ENCODE results near the gene TLCD2. TPM values are rescaled to one million over a fixed set of nuclear protein-coding genes. Genes with fewer than 3 reads are reported as not detected.
A peak's percentile ranks its signal among the peaks of the same experiment; 100 is the strongest.
"Not testable (repeated sequence)": the region's sequence is repeated elsewhere in the genome, so short reads cannot be mapped to it uniquely, and the experiment has no call there.

The TLCD2 gene
- total RNA-seq, 1 donor from 2014 or later = 4.0 TPM

GRCh38 chr17:1693339-1693738 lies 16.8 kb downstream of the TLCD2 start:
- Mint-ChIP-seq H3K27ac (no peak overlapping the region), H3K9me3 (peaks cover 4% of the 10 kb centered on the region), H3K4me1 (ENCODE audit: unreplicated experiment) (peaks cover 3% of the 10 kb centered on the region), H3K36me3 (no peaks in the 10 kb centered on the region), H3K4me3 (no peak overlapping the region), H3K27me3 (no peaks in the 10 kb centered on the region)
- TF ChIP-seq, protein P1, sequence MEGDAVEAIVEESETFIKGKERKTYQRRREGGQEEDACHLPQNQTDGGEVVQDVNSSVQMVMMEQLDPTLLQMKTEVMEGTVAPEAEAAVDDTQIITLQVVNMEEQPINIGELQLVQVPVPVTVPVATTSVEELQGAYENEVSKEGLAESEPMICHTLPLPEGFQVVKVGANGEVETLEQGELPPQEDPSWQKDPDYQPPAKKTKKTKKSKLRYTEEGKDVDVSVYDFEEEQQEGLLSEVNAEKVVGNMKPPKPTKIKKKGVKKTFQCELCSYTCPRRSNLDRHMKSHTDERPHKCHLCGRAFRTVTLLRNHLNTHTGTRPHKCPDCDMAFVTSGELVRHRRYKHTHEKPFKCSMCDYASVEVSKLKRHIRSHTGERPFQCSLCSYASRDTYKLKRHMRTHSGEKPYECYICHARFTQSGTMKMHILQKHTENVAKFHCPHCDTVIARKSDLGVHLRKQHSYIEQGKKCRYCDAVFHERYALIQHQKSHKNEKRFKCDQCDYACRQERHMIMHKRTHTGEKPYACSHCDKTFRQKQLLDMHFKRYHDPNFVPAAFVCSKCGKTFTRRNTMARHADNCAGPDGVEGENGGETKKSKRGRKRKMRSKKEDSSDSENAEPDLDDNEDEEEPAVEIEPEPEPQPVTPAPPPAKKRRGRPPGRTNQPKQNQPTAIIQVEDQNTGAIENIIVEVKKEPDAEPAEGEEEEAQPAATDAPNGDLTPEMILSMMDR (conservative IDR thresholded peaks at IDR 0.05) = no peak
- no peak for DNase-seq (ENCODE audit: extremely low spot score, unreplicated experiment)

DNA sequence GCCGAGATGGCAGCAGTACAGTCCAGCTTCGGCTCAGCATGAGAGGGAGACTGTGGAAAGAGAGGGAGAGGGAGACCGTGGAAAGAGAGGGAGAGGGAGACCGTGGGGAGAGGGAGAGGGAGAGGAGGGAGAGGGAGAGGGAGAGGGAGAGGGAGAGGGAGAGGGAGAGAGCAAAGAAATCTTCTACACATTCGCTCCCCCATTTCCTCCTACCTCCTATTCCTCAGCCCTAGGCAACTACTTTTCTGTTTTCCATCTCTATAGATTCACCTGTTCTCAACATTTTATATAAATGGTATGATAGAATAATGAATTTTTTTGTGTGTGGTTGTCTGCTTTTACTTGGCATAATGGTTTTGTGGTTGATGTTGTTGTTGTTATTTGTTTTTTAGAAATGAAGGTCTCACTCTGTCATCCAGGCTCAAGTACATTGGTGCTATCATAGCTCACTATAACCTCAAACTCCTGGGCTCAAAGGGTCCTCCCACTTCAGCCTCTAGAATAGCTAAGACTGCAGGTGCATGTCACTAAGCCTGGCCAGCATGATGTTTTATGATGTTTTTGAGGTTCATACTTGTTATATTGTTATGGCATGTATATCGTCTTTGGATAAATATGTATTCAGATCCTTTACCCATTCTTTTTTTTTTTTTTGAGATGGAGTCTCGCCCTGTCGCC lies 19.5 kb downstream of the TLCD2 start:
- H3K9me3 Mint-ChIP-seq = peaks cover 4% of the 10 kb centered on the region
- TF ChIP-seq, protein P1 (conservative IDR thresholded peaks at IDR 0.05) = no peak
- H3K4me1 Mint-ChIP-seq (ENCODE audit: unreplicated experiment) = no peaks in the 10 kb centered on the region
- no peak overlapping the region for H3K4me3 Mint-ChIP-seq
- no peaks in the 10 kb centered on the region for H3K27me3 Mint-ChIP-seq
- no peaks in the 10 kb centered on the region for H3K36me3 Mint-ChIP-seq
- no peak overlapping the region for H3K27ac Mint-ChIP-seq
- DNase-seq (ENCODE audit: extremely low spot score, unreplicated experiment) = no peak

DNA sequence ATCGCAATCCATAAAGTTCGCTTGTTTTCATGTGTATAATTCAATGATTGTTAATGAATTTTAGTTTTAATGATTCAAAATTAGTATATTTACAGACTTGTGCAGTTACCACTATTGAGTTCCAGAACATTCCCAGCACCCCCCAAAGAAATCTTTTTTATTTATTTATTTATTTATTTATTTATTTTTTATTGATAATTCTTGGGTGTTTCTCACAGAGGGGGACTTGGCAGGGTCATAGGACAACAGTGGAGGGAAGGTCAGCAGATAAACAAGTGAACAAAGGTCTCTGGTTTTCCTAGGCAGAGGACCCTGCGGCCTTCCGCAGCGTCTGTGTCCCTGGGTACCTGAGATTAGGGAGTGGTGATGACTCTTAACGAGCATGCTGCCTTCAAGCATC lies 21.8 kb downstream of the TLCD2 start:
- H3K4me3 Mint-ChIP-seq, H3K27ac Mint-ChIP-seq: not testable (repeated sequence)

GRCh38 chr17:1686086-1686485 lies 24.1 kb downstream of the TLCD2 start:
- Mint-ChIP-seq H3K4me1 (ENCODE audit: unreplicated experiment) (peaks cover 19% of the 10 kb centered on the region), H3K36me3 (peaks cover 24% of the 10 kb centered on the region), H3K9me3 (no peaks in the 10 kb centered on the region), H3K27me3 (no peaks in the 10 kb centered on the region), H3K4me3 (peak overlapping the region; percentile 46), H3K27ac (peak overlapping the region; percentile 22)
- TF ChIP-seq, protein P1 (conservative IDR thresholded peaks at IDR 0.05) = no peak
- no peak for DNase-seq (ENCODE audit: extremely low spot score, unreplicated experiment)

More for the DNA sequence above, 21.8 kb downstream of the TLCD2 start:
- not testable (repeated sequence) for DNase-seq (ENCODE audit: extremely low spot score, unreplicated experiment); H3K9me3 Mint-ChIP-seq; H3K27me3 Mint-ChIP-seq
- H3K4me1 Mint-ChIP-seq (ENCODE audit: unreplicated experiment) = peaks cover 14% of the 10 kb centered on the region
- H3K36me3 Mint-ChIP-seq = peaks cover 13% of the 10 kb centered on the region

- Mint-ChIP-seq H3K27me3 (no peaks in the 10 kb centered on the region), H3K4me1 (ENCODE audit: unreplicated experiment) (peaks cover 19% of the 10 kb centered on the region), H3K4me3 (peak within 1 kb of the TSS; percentile 99), H3K9me3 (no peaks in the 10 kb centered on the region), H3K36me3 (peaks cover 36% of the 10 kb centered on the region), H3K27ac (peak within 1 kb of the TSS; percentile 95)
- TF ChIP-seq, protein P1 (conservative IDR thresholded peaks at IDR 0.05) = no peak
- peak; percentile 98 for DNase-seq (ENCODE audit: extremely low spot score, unreplicated experiment)
Measured at GRCh38 chr17:1684378-1685189, 25.6 kb downstream of the TLCD2 start, which contains the start of gene PRPF8. Gene PRPF8 (minus strand): TSS chr17:1684867. CDS start chr17:1684571, 296 bp downstream.

DNA sequence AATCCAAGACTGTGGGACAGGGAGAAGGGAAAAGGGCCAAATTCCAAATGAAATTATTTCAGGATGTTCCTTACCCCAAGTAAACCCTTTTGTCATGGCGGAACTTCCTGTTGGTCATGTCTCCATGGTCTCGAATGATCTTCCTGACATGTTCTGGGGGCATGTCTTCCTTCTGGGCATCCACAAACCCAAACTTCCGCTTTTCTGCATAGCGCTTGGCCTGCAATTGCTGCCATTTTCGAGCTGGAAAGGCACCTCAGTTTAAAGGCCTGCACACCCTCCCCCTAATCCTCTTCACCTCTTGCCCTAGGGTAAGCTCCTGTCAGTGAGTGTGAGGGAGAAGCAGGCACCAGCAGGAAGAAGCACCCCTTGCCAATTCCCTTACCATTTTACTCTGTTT lies 26.7 kb downstream of the TLCD2 start:
- Mint-ChIP-seq H3K9me3 (no peaks in the 10 kb centered on the region), H3K27ac (peak overlapping the region; percentile 95), H3K4me3 (peak overlapping the region; percentile 99), H3K36me3 (peaks cover 39% of the 10 kb centered on the region), H3K4me1 (ENCODE audit: unreplicated experiment) (peaks cover 19% of the 10 kb centered on the region), H3K27me3 (no peaks in the 10 kb centered on the region)
- DNase-seq (ENCODE audit: extremely low spot score, unreplicated experiment) = no peak
- TF ChIP-seq, protein P1 (conservative IDR thresholded peaks at IDR 0.05) = no peak
